Muscle of arm (tissue), 12 donors: ENCODE results near the gene PDAP1. TPM values are rescaled to one million over a fixed set of nuclear protein-coding genes. Genes with fewer than 3 reads are reported as not detected.
A peak's percentile ranks its signal among the peaks of the same experiment; 100 is the strongest.
"Not testable (repeated sequence)": the region's sequence is repeated elsewhere in the genome, so short reads cannot be mapped to it uniquely, and the experiment has no call there.

Experiments used
- DNase-seq: peaks from one replicate; pipeline ENCODE4 v3.0.0-alpha.2; 2013
- polyA plus RNA-seq, 12 donors: library from polyadenylated mRNA; unstranded; fragments of 120-200 nt; gene quantifications; one replicate each; pipeline ENCODE4 v1.2.1, GENCODE V29; 2013; ENCODE audit not compliant: insufficient read length in 12 of 12

PDAP1 gene
- polyA plus RNA-seq, 12 donors = 89.0 to 139 (median 109) TPM; not detected in 1

DNA sequence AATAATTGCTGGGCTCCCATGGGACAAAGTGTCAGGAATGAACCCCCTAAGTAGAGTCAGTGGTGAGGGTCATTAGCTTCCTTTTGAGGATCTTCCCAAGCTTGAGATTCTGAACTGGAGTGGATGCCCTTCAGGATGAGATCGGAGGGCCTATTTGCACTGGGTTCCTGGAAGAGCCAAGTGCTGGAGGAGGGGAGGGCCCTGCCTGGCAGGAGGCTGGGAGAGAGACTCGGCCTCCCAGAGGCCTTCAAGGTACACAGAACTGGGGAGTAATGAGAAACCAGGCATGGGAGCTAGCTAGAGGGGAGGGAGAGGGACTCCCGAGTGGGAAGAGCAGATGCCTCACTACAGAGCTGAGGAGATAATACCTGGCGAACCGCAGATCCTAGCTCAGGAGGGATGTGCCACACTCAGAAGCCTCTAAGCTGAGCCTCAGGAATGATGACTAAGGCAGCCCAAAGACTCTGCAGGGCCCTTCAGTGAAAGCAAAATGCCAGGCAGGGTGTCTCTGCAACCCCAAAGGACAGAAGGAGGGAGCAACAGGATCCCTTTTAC, 9.4 kb downstream of the PDAP1 start:
- DNase-seq = no peak

DNA sequence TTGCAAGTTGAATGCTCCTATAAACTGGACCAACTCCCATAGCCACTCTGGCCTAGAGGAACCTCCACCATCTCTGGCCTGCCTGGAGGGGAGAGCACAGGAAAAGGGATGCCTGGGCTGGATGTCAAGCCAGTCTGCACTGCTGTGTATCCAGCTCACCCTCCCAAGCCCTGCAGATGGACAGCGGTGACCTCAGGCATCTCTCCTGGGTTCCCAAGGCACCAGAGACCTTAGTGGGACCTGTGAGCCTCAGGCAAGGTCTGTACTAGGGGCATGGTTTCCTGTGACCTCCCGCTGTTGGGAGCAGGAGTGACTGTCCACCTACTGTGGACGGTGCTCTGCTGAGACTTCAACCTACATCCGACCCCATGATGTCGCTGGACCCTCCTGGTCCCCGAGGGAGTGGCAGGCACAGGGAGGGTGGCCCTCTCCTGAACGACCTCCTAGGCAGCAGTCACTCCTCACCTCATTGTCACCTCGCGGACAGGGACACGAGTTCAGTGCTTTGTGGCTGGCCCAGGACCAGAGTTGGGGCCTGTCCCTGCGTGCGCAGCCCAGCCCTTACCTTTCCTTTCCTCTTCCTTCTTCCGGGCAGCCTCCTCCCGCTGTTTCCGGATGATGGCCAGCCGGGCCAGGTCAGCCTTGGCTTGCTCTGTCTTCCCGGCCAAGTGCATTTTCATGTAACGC, 11.0 kb downstream of the PDAP1 start:
- DNase-seq = no peak

DNA sequence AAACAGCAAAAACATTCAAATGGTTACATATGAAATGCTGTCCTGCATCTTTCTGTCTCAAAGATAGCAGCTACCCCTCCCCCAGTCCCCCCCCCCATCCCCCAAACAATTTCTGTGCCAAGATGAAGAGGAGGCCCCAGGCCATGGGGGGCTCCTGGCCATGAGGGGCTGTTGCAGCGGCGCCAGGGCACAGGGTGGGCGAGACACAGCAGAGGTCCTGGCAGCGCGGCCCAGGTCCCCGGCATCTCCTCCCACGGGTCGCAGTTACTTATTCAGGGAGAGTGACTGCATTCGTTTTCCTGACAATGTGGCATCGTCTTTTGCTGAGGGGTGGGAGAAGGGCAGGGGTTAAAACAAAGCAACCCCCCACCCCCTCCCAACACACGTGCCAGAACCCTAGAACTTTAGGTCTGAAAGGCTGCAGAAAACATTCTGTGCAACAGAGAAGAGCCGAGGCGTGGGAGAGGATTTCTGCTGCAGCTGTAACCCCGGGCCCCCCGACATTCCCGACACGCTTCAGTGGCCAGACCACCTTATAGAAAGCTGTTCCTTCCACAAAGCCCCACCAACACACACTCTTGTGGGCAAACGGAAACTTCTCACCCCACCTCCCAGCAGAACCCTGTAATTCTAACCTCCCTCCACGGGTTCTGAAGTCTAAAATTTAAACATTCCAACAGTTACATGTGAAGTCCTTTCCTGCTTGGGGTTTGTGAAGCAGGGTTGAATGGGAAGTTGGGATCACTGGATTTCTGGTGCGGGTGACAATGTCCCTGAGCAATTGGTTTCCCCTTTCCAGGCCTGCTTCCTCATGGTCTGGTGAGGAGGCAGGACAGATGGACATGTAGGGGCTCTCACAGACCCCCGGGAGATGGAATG, 11.7 kb downstream of the PDAP1 start:
- no peak for DNase-seq

DNA sequence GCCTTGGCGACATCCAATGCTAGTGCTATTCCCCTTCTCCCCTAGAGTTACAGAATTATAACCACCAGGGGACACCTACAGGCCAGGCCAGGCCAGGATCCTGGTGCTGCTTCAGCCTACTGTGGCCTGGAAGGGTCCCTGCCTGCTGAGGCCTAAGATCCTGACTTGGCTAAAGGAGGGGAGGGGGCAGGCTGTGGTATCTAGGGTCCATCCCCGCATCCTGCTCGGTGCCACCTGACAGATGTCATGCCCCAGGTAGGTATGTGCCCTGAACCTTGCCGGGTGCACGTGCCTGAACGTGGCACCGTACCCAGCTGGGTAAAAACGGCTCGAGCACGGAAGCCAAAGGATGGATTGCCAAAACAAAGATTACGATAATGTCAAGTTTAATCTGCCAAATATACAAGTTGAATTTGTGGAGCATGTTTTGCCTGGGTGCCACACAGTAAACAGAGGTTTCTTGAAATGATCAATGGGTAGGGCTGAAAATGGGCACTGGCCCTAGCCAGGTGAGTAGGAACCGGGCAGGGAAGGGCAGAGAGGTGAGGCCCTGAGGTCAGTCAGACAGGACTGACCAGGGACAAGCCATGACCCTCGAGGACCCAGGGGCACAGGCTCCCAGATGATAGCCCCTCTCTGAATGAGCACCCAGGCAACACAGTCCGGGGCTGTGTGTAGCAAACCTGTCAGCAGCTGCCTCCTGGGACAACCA, 12.6 kb downstream of the PDAP1 start:
- DNase-seq = no peak

DNA sequence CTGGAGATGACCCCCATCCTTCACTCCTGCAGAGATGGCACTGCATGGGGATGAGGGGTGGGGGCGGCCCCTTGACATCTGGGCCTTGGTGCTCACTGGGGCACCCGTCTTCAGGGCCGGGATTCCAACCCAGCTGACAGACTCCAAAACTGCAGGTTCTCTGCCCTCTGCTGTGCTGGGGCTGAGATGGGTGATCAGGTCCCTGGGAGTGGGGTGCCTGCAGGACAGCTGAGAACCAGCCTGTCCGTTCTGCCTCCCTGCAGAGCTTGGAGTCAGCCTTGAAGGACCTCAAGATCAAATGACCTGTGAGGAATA, 14.3 kb downstream of the PDAP1 start:
- no peak for DNase-seq

DNA sequence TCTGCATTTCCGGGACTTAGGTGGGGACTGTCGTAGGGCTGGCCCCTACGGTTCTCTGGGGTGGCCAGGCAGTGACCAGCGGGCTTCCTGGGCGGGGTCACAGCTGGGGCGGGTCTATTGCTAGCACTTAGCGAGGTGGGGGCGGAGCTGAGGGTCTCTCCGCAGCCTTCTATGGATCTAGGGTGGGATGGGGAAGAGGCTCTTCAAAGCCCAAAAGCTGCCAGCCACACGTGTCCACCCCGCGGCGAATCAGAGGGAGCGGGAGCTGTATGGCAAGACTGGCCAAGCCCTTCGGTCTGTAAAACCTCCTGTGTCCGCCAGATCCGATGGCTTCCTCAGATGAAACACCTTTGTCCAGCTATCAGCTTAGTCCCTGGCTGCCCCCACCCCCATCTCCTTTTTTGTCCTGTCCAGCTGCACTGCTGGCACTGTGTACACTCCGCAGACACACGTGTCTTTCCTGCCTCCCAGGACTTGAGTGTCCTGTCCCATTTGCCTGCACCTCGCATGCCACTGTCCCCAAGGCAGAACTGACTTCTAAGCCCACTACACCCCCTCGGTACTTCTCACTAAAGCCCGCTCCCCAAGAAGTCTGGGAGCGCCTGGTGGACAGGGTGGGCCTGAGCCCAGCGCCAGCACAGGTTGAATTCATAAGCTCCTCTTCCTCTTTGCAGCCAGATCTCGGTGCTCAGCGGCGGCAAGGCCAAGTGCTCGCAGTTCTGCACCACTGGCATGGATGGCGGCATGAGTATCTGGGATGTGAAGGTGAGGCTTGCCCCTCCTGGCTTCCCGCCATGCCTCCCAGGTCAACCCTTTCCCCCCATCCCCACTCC, 14.8 kb downstream of the PDAP1 start:
- no peak for DNase-seq

DNA sequence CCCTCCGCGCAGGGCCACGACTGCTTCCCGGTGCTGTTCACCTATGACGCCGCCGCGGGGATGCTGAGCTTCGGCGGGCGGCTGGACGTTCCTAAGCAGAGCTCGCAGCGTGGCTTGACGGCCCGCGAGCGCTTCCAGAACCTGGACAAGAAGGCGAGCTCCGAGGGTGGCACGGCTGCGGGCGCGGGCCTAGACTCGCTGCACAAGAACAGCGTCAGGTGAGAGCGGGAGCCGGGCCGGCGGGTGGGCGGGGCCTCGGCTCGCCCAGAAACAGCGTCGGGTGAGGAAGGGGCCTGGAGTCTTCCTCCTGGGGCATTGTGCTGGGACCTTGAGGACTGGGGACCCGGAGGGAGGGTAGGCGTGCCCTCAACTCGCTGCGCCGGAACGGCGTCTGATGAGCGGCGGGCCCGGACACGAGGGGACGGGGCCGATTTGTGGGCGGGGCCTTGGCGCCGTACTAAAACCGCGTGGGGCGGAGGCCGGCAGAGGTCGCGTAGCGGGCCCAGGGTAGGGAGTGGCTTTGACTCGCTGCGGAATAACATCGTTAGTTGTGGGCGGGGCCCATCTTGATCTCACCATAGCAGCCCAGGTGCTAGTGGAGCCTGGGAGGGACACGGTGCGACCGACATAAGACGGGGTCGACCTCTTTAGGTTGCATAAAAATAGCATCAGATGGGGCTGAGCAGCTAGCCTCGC, 15.6 kb downstream of the PDAP1 start:
- DNase-seq = peak; percentile 61

DNA sequence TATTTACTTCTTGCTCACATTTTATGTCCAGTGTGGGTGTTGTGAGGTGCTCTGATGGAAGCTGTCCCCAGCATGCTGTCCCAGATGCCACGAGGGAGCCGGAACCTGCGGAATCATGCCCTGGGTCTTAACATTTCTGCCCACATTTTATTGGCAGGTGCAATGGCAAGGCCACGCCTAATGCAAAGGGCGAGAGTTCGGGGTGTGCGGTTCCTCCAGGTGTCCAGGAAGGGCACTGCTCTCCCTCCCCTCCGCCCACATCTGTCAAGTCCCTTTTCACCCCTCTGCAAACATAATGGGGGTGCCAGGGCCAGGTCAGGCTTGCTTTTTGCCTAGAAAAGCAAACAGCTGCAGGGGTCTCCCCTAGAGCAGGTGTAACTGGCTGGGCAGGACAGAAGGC, 16.4 kb downstream of the PDAP1 start:
- DNase-seq = no peak

DNA sequence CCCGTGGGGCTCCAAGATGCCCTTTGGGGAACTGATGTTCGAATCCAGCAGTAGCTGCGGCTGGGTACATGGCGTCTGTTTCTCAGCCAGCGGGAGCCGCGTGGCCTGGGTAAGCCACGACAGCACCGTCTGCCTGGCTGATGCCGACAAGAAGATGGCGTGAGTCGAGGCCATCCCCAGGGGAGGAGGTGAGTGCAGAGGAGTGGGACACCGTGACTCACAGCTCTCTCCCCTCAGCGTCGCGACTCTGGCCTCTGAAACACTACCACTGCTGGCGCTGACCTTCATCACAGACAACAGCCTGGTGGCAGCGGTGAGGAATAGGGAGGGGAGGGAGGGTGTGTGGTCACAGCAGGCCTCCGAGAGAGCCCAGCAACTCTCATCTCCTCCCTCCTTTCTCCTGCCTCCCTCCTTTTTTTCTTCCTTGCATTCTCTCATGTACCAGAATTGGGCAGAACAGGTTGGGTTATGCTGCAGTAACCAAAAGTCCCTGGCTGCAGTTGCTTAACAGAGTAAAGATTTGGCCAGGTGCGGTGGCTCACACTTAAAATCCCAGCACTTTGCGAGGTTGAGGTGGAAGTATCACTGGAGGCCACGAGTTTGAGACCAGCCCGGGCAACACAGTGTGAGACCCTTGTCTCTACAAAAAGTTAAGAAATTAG, 17.3 kb downstream of the PDAP1 start:
- no peak for DNase-seq

DNA sequence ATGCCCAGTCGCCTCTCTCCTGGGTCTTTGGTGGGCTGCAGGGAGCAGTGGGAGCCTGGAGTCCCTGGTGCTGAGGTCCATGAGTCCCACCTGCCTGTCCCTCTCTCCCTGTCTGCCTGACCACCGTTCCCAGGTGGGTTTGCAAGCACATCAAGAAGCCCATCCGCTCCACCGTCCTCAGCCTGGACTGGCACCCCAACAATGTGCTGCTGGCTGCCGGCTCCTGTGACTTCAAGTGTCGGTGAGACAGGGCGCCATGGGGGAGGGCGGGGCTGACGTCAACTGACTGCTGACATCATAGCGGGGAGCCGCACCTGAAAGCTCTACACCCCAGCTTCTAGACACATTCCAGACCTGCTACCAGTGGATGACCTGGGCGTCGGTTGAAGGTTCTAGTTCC, 18.6 kb downstream of the PDAP1 start:
- DNase-seq = no peak

DNA sequence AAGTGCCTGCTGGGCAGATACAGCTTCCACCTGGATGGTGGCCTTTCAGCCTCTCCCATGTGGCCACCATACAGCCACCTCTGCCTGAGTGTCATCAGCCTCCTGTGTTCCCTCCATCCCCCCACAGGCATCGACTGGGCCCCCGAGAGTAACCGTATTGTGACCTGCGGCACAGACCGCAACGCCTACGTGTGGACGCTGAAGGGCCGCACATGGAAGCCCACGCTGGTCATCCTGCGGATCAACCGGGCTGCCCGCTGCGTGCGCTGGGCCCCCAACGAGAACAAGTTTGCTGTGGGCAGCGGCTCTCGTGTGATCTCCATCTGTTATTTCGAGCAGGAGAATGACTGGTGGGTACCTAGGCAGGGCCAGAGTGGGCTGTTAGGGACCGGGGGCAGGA, 20.5 kb downstream of the PDAP1 start:
- no peak for DNase-seq

DNA sequence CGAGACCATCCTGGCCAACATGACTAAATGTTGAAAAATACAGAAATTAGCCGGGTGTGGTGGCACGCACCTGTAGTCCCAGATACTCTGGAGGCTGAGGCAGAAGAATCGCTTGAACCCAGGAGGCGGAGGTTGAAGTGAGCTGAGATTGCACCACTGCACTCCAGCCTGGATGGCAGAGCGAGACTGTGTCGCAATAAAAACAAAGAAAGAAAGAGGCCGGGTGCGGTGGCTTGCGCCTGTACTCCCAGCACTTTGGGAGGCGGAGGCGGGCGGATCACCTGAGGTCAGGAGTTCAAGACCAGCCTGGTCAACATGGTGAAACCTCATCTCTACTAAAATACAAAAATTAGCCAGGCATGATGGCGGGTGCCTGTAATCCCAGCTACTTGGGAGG, 21.2 kb downstream of the PDAP1 start:
- DNase-seq = not testable (repeated sequence)

DNA sequence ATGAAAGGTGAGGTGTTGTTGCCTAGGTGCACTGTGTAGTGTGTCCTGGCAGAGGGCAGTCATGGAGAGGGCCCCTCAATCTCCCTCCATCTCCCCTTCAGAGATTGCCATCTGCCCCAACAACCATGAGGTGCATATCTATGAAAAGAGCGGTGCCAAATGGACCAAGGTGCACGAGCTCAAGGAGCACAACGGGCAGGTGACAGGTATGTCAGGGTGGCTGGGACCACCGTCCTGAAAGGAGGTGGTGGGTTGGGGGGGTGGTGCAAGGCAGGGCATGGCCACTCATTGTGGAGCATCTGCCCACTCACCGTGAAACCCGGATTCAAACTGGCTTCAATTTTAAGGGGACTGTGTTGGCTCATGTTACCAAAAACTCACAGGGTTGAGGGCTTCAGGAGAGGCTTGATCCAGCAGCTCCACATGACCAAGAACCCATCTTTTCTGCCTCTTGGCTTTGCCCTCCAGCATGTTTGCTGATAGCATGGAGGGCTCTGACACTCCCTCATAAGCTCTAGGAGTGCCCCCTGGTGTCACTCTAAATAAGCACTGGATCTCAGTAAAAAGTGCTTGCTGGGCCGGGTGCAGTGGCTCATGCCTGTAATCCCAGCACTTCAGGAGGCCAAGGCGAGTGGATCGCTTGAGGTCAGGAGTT, 21.7 kb downstream of the PDAP1 start:
- DNase-seq = no peak

DNA sequence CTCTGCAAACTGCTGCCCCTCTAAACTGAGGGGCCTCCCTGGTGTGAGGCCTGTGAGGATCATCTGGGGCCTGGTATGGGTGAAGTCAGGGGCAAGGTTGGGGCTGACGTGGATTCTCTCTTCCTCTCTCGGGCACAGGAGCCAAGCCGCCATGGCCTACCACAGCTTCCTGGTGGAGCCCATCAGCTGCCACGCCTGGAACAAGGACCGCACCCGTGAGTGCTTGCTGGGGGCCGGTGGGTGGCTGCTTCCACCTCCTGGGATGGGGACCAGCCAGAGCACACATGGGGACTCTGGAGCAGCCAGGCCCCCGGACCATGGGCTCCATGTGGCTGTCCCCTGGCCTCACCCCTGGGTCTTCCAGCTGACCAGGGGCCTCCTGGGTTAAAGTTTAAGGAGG, 22.8 kb downstream of the PDAP1 start:
- DNase-seq = no peak

DNA sequence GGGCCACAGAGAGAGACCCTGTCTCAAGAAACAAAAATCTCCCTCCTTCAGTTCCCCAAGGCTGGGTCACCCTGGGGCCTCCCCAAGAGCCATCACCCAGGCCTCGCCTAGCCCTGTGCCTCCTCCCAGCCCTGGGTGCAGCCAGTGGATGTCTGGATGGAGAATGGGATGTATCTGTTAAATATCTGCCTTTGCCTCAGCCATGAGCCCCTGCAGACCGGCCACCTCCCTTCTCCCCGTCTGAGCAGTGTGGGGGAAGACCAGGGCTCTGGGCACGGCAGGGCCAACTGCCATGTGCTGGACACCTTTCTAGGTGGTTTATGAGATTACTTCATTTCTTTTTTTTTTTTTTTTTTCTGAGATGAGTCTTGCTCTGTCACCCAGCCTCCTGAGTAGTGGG, 23.9 kb downstream of the PDAP1 start:
- no peak for DNase-seq

DNA sequence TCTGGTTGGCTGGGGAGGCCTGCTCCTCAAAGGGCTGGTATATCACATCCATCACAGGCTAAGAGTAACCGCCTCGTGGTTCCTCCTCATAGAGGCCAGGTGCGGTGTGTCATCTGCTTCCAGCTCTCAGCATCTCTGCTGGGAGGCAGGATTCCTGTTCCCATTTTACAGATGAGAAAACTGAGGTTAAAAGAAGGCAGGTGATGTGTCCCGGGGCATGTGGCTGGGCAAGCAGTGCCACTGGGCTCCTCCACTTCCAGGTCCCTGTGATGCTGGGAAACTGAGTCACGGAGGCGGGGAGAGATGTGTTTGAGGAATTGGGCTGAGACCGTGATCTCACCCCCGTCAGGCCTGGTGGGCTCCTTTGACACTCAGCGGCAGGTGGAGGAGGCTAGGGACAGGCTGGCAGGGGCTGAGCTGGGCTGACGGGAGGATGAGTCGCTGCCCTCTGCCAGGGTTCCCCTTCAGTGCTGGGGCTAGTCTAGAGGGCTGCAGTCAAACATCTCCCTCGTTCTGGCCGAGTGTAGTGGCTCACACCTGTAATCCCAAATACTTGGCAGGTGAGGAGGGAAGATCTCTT, 24.5 kb downstream of the PDAP1 start:
- no peak for DNase-seq

DNA sequence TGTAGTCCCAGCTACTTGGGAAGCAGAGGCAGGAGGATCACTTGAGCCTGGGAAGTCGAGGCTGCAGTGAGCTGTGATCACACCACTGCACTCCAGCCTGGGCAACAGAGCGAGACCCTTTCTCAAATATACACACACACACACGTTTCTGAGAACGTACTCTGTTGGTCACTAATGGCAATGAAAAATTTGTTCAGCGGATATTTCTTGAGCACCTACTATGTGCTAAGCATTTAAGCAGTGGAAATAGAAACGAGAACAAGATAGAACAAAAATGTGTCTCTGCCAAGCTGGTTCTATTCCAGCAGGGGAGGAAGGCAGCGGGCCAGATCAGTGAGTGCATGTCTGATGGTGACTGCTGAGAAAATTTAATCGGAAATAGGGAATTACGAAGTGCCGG, 25.2 kb downstream of the PDAP1 start:
- no peak for DNase-seq

DNA sequence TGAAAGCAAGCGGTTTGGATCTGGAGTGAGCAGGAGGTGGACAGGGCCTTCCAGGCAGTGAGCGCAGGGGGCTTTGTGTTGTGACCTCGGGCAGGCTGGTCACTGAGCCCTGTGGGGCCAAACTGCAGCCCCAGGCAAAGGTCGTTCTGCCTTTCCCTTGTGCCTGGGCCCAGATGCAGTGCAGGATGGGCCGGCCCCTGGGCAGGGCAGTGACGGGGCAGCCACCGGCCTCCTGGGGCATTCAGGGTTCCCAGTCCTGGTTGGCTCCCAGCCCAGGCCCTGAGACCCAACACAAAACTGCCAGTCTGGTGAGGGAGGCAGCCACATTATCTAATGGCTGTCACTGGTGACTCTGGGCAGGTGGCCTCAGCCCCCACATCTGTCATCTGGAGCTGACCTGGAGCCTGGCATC, 26.7 kb downstream of the PDAP1 start:
- no peak for DNase-seq
